ENCODE results near the gene WDR4. TPM values are rescaled to one million over a fixed set of nuclear protein-coding genes. Genes with fewer than 3 reads are reported as not detected.
"Not testable (repeated sequence)": the region's sequence is repeated elsewhere in the genome, so short reads cannot be mapped to it uniquely, and the experiment has no call there.

The WDR4 gene
- total and polyA plus RNA-seq, 2 of the 4 experiments (the other 2 are of a cell fraction): 11.3 to 20.8 TPM

DNA sequence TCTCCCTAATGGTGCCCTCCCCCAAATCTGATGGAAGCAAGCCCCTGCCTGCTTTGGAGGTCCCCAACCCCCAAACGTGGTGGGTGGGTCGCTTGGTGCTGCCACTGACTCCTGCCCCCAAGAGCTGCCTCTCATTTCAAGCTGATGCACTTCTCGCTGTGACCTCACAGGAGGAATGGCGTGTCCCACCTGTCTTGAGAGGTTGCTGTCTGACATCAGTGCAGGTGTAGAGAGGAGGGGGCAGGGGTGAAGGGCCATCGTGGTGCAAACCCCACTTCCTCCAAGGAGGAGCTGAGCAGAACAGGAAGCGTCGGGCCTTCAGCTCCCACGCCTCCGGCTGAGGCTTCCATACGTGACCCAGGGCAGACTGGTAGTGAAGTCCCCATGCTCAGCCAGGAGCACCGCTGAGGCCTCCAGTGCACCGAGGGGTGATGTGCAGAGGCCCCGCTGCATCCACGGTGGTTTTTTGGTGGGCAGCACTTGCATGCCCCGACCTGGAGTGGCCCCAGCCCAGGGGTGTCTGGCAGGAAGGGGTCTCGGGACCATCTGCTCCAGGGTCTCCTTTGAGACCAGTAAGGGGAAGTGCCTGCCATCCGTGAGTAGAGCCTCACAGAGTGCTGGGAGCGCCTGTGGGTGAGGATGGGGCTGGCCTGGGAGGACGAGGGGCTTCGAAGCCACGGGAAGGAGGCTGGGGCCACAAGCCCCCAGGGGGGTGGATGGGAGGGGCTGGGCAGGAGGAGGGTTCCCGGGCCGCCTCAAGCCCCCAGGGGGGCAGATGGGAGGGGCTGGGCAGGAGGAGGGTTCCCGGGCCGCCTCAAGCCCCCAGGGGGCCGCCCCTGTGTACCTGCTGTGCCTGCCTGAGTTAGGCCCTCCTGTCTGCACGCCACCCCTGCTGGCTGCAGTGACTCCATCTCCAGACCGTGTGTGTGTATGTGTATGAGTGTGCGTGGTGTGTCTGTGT, 39.8 kb downstream of the WDR4 start (continued):
- TF ChIP-seq NFE2L2 (IDR thresholded peaks at IDR 0.05; ENCODE audit: low read depth, low read length) (no peak), RFX5 (IDR thresholded peaks at IDR 0.05; ENCODE audit: low read depth, low read length) (no peak)

DNA sequence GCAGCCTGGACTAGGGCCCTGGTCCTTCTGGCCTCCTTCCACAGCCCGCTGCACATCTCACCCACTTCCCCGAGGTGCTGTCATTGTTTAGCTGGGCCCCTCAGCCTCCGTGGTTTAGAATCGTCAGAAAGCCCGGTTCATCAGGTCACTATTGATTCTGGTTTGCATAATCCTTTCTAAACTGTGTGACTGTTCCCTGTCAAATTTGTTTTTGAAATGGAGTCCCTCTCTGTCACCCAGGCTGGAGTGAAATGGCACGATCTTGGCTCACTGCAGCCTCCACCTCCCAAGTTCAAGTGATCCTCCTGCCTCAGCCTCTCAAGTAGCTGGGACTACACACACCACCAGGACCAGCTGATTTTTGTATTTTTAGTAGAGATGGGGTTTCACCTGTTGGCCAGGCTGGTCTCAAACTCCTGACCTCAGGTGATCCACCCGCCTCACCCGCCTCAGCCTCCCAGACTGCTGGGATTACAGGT, 41.1 kb downstream of the WDR4 start:
- H2BK5ac ChIP-seq (ENCODE audit: low read depth, low read length, poor library complexity, severe bottlenecking); H3K27me3 ChIP-seq (ENCODE audit: control insufficient read depth, insufficient read depth, low read length); H3K14ac ChIP-seq (replicated peaks; ENCODE audit: low read depth, low read length); H4K91ac ChIP-seq (ENCODE audit: insufficient read depth, low read depth, low read length); H4K8ac ChIP-seq (ENCODE audit: low read depth in 2 of 2, low read length in 2 of 2); H2AFZ ChIP-seq (replicated peaks; ENCODE audit: low read length, poor library complexity); H3K27ac ChIP-seq (ENCODE audit: insufficient read depth, low read length); BruUV-seq (replicated peaks); intact Hi-C loops (cut with micrococcal nuclease); H2BK15ac ChIP-seq (ENCODE audit: low read depth, low read length); ATAC-seq (ENCODE audit: low read depth); H3K4ac ChIP-seq (ENCODE audit: low read depth, low read length); H2AK5ac ChIP-seq (ENCODE audit: low read depth, low read length); H3K9ac ChIP-seq (ENCODE audit: low read depth, low read length); H3K18ac ChIP-seq (ENCODE audit: low read depth, low read length); H3K4me3 ChIP-seq (ENCODE audit: insufficient read depth, low read depth, low read length); H3K23ac ChIP-seq (ENCODE audit: low read depth, low read length); H4K5ac ChIP-seq (ENCODE audit: low read depth, low read length); H3K4me1 ChIP-seq (ENCODE audit: control insufficient read depth, insufficient read depth, low read length); dilution Hi-C loops (cut with HindIII; ENCODE audit: low sequenced_read_pairs, unreplicated experiment); H2BK20ac ChIP-seq (ENCODE audit: low read depth, low read length); H3K9me3 ChIP-seq (ENCODE audit: control insufficient read depth, insufficient read depth, low read length); H4K20me1 ChIP-seq (ENCODE audit: insufficient read depth, low read length); CTCF ChIA-PET; POLR2A ChIA-PET (ENCODE audit: unreplicated experiment); DNase-seq; H3K56ac ChIP-seq (ENCODE audit: extremely low read depth, insufficient read depth, low read length); H3K4me2 ChIP-seq (ENCODE audit: low read depth, low read length); H2BK120ac ChIP-seq (ENCODE audit: low read depth, low read length); H2AK9ac ChIP-seq (replicated peaks; ENCODE audit: low read depth, low read length, poor library complexity): not testable (repeated sequence)
- Histone ChIP-seq H3K9me1 (ENCODE audit: insufficient read depth, low read length) (peaks cover 17% of the 10 kb centered on the region; the same call in 1 of the 2 replicates), H3K36me3 (ENCODE audit: control insufficient read depth, insufficient read depth, low read length) (peaks cover 22% of the 10 kb centered on the region), H3K79me1 (ENCODE audit: low read depth in 1 of 2, low read length in 2 of 2) (peaks cover 0 to 18% of the 10 kb centered on the region in 2 experiments; a peak in 2 of 4 replicates)
- WGBS, 2 experiments (ENCODE audit: extremely low coverage in 2 of 2, insufficient read length in 1 of 2): 60% methylated on average over 2 of the region's 8 CpGs; no CpG with 5 or more reads in 1 of the 2 experiments
- in situ Hi-C loops (cut with MboI; ENCODE audit: low sequenced_read_pairs): loop anchor here (25.0 kb wide), 1 partner anchor 676 kb away; no protein-coding TSS in a partner anchor
